SU-DHL-6 (cell line): Measurements from ENCODE around the gene SKI.
"Not testable (repeated sequence)": the region's sequence is repeated elsewhere in the genome, so short reads cannot be mapped to it uniquely, and the experiment has no call there.

ENCODE experiments used
- H2AFZ ChIP-seq: fragments of 200-600 bp; sonication (generic); 2 replicates; pipeline ENCODE4 v1.6.1; 2014; ENCODE audit warnings: low read depth, mild to moderate bottlenecking, moderate library complexity, mixed read lengths, antibody characterized with exemption, low read length; ENCODE audit not compliant: severe bottlenecking
- H3F3A ChIP-seq: fragments of 200-600 bp; shearing (Covaris generic); 2 replicates; pipeline ENCODE4 v1.6.0; 2016; ENCODE audit warnings: antibody characterized with exemption, mild to moderate bottlenecking; ENCODE audit not compliant: insufficient read depth
- H3K27ac ChIP-seq: fragments of 200-600 bp; sonication (generic); 2 replicates; pipeline ENCODE4 v1.5.1; 2016; ENCODE audit warnings: low read depth, mild to moderate bottlenecking, low read length, moderate library complexity, mixed read lengths
- H3K27me3 ChIP-seq: fragments of 200-600 bp; sonication (generic), shearing (Covaris generic); 2 replicates; pipeline ENCODE4 v1.6.0; 2014; ENCODE audit warnings: mild to moderate bottlenecking, low read length
- H3K36me3 ChIP-seq: fragments of 200-600 bp; sonication (generic); 2 replicates; pipeline ENCODE4 v1.6.1; 2014; ENCODE audit warnings: mild to moderate bottlenecking, low read length, mixed read lengths
- H3K4me2 ChIP-seq: fragments of 300-600, 200-600 bp; shearing (Covaris generic), sonication (generic); 2 replicates; pipeline ENCODE4 v1.6.0; 2014; ENCODE audit warnings: low read length, low read depth, mild to moderate bottlenecking; ENCODE audit not compliant: poor library complexity, severe bottlenecking
- H3K4me3 ChIP-seq: fragments of 200-600 bp; sonication (generic); 2 replicates; pipeline ENCODE4 v1.5.1; 2014; ENCODE audit warnings: antibody characterized with exemption, low read length, mild to moderate bottlenecking, mixed read lengths; ENCODE audit not compliant: insufficient read depth, poor library complexity, severe bottlenecking
- H3K79me2 ChIP-seq: fragments of 200-600 bp; sonication (generic); 2 replicates; pipeline ENCODE4 v1.6.1; 2014; ENCODE audit warnings: mild to moderate bottlenecking, low read length, moderate library complexity; ENCODE audit not compliant: insufficient read depth
- H3K9ac ChIP-seq: fragments of 200-600 bp; sonication (generic); 2 replicates; pipeline ENCODE4 v1.7.0; 2014; ENCODE audit warnings: mild to moderate bottlenecking, low read length
- H3K9me2 ChIP-seq: fragments of 200-600 bp; sonication (generic); replicated peaks from 2 replicates; pipeline ENCODE4 v1.6.1; 2014; ENCODE audit warnings: low read length; ENCODE audit not compliant: insufficient read depth
- H3K9me3 ChIP-seq: fragments of 200-600 bp; sonication (generic); 2 replicates; pipeline ENCODE4 v1.6.1; 2014; ENCODE audit warnings: low read length, mixed read lengths; ENCODE audit not compliant: insufficient read depth
- H4K20me1 ChIP-seq: fragments of 200-600 bp; sonication (generic); 2 replicates; pipeline ENCODE4 v1.6.1; 2014; ENCODE audit warnings: low read depth, mild to moderate bottlenecking, antibody characterized with exemption, low read length, moderate library complexity, mixed read lengths
- CTCF ChIP-seq: fragments of 200-600 bp; sonication (generic); IDR thresholded peaks from one replicate; pipeline ENCODE4 v1.5.1; 2017; ENCODE audit warnings: antibody characterized with exemption, mild to moderate bottlenecking, low read length, moderate library complexity; ENCODE audit not compliant: insufficient read depth, poor library complexity, severe bottlenecking
- EZH2phosphoT487 ChIP-seq: fragments of 200-600 bp; sonication (generic), shearing (Covaris generic); conservative IDR thresholded peaks from 2 replicates; pipeline ENCODE4 v1.6.1; 2018; ENCODE audit warnings: mild to moderate bottlenecking, antibody characterized with exemption, low read length, moderate library complexity, mixed read lengths

SKI gene

GRCh38 chr1:2330519-2331199 is 102.5 kb downstream of the SKI start:
- H3F3A ChIP-seq: no peaks in the 10 kb centered on the region
- no peaks in the 10 kb centered on the region for H3K9me2 ChIP-seq
- H3K27ac ChIP-seq: no peak overlapping the region
- H3K79me2 ChIP-seq: no peaks in the 10 kb centered on the region
- H4K20me1 ChIP-seq: no peaks in the 10 kb centered on the region
- TF ChIP-seq EZH2phosphoT487 (no peak), CTCF (no peak)
- no peaks in the 10 kb centered on the region for H3K36me3 ChIP-seq
- H2AFZ ChIP-seq: no peak overlapping the region
- H3K9me3 ChIP-seq: no peaks in the 10 kb centered on the region
- no peak overlapping the region for H3K4me3 ChIP-seq
- H3K27me3 ChIP-seq: no peaks in the 10 kb centered on the region
- no peak overlapping the region for H3K9ac ChIP-seq
- no peak overlapping the region for H3K4me2 ChIP-seq

GRCh38 chr1:2331200-2331544 is 103.1 kb downstream of the SKI start:
- H3K9me2 ChIP-seq: no peaks in the 10 kb centered on the region
- no peak overlapping the region for H3K4me2 ChIP-seq
- no peak for TF ChIP-seq EZH2phosphoT487
- TF ChIP-seq CTCF: no peak
- no peaks in the 10 kb centered on the region for H3K36me3 ChIP-seq
- no peak overlapping the region for H3K4me3 ChIP-seq
- H3K79me2 ChIP-seq: no peaks in the 10 kb centered on the region
- no peaks in the 10 kb centered on the region for H3K9me3 ChIP-seq
- no peak overlapping the region for H3K27ac ChIP-seq
- no peak overlapping the region for H2AFZ ChIP-seq
- H3K9ac ChIP-seq: no peak overlapping the region
- H3F3A ChIP-seq: no peaks in the 10 kb centered on the region
- H3K27me3 ChIP-seq: no peaks in the 10 kb centered on the region
- H4K20me1 ChIP-seq: no peaks in the 10 kb centered on the region

- not testable (repeated sequence) for H3K36me3 ChIP-seq, H3K9me2 ChIP-seq, H3K9ac ChIP-seq, H3F3A ChIP-seq, H3K79me2 ChIP-seq, H4K20me1 ChIP-seq, H3K27me3 ChIP-seq, H3K27ac ChIP-seq, H2AFZ ChIP-seq, H3K9me3 ChIP-seq, H3K4me2 ChIP-seq, H3K4me3 ChIP-seq
These were observed 103.5 kb downstream of the SKI start for GRCh38 chr1:2331580-2331979.

- no peak for TF ChIP-seq EZH2phosphoT487
- no peak for TF ChIP-seq CTCF
- Histone ChIP-seq H3K9me2 (no peaks in the 10 kb centered on the region), H3K4me3 (no peak overlapping the region), H3K9ac (no peak overlapping the region), H3K4me2 (no peak overlapping the region), H2AFZ (no peak overlapping the region), H3K27me3 (no peaks in the 10 kb centered on the region), H3K27ac (no peak overlapping the region), H4K20me1 (no peaks in the 10 kb centered on the region), H3K9me3 (no peaks in the 10 kb centered on the region), H3K79me2 (no peaks in the 10 kb centered on the region), H3F3A (no peaks in the 10 kb centered on the region), H3K36me3 (no peaks in the 10 kb centered on the region)
These were observed 106.2 kb downstream of the SKI start for GRCh38 chr1:2334366-2334765.
